Measurements from ENCODE around the gene WDR6.
A peak's percentile ranks its signal among the peaks of the same experiment; 100 is the strongest.

GRCh38 chr3:49012441-49013017 lies 5.3 kb downstream of the WDR6 start:
- TF ChIP-seq POLR2A (IDR thresholded peaks at IDR 0.05; ENCODE audit: low read depth, low read length) (no peak), SPI1 (IDR thresholded peaks at IDR 0.05; ENCODE audit: low read depth, low read length) (no peak), TAF1 (IDR thresholded peaks at IDR 0.05; ENCODE audit: low read depth, low read length) (no peak), POLR2AphosphoS5 (IDR thresholded peaks at IDR 0.05; ENCODE audit: low read depth, low read length) (peak; percentile 63)
